Renal cortex interstitium (tissue), 11 donors: ENCODE measurements around the gene CAV1. TPM values are rescaled to one million over a fixed set of nuclear protein-coding genes. Genes with fewer than 3 reads are reported as not detected.

Source experiments
- DNase-seq, 11 donors: peaks; one replicate each; pipeline ENCODE4 v3.0.0-alpha.2; 2013; ENCODE audit warnings: low read depth in 9 of 11, low spot score in 4 of 11; ENCODE audit errors: extremely low read depth in 1 of 11
- polyA plus RNA-seq, 3 donors: library from polyadenylated mRNA; unstranded; fragments of 120-200 nt; gene quantifications; one replicate each; pipeline ENCODE4 v1.2.1, GENCODE V29; 2013; ENCODE audit not compliant: insufficient read length in 3 of 3

CAV1 gene
- polyA plus RNA-seq, 3 donors, result 22.9 to 30.6 (median 24.1) TPM

DNA sequence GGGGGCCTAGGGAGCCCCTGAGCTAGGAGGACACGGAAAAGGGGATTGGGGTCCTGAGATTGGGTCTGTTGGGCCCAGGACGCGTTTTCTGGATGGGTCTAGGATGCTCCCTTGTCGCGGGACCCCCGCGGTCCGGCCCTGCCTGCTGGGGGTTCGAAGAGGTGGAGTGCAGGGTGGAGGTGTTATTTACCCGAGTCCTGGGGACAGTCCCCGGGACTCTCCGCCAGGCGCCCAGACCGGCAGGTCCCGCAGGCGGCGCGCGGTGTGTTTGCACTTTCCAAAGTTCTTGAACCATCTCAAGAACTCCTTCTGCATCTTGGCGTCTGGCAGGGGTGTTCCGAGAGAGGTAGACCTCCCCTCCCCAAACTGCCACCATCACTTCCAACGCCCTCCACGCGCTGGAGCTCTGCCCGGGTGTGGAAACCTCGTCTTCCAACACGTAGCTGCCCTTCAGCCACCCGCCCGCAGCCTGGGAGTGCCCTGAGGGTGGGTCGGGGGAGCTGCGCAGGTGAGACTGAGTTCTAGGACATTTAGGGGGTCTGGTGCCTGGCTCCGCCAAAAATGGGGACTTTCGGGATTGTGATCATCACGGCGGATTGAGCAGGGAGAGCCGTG is 569 bp downstream of the CAV1 start:
- DNase-seq, result no peak

DNA sequence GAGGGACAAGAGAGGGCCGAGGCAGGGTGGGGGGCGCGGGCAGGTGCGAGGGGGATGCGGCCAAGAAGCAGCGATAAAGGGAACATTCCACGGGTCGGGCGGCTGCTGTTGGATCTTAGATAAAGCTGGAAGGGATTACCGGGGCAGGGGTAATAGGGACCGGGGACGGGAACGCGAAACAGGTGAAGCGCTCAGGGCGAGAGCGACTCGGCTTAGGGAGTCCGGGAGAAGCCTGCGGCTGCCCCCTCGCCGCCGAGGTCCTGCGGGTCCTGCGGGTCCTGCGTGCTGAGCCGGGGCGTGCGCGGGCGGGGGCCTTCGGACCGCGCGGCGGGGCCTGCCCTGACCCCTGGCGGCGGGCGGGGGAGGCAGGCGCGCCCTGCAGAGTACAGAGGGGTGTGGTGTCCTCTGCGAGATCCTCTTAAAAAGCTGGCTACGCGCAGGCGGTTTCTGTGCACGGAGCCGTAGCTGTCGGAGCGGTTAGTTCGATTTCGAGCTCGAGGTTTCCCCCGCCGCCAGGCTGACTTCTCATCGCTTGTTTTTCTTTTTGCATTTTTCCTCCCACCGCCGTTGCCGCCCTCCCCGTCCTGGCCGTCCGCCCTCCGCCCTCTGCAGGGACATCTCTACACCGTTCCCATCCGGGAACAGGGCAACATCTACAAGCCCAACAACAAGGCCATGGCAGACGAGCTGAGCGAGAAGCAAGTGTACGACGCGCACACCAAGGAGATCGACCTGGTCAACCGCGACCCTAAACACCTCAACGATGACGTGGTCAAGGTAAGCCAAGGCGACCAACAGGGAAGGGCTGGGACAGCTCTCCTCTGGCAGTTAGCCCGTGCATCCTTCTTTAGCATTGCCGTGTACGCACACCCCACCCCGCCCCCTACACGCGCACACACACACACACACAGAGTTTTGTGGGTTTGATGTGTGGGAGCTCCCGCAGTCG is 1.4 kb downstream of the CAV1 start:
- peak in 3 of 11 donors; percentile 21 to 40 (median 27) for DNase-seq

DNA sequence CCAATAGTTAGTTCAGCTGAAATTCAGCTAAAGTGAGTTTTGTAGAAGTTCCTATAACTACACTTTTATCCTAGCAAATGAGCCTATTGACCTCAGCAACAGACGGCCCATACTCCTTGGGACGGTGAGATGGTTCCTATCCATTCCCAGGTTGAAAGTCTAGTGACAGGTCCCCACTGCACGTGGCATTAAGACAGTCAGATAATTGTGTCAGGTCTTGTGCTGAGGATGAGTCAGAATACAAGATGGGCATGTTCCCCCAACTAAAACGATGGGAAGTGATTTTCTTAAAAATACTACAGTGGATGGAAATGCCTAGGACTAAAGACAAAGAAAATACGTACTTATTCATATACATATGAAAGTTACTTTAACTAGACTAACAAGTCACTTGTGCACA is 2.1 kb downstream of the CAV1 start:
- no peak for DNase-seq

DNA sequence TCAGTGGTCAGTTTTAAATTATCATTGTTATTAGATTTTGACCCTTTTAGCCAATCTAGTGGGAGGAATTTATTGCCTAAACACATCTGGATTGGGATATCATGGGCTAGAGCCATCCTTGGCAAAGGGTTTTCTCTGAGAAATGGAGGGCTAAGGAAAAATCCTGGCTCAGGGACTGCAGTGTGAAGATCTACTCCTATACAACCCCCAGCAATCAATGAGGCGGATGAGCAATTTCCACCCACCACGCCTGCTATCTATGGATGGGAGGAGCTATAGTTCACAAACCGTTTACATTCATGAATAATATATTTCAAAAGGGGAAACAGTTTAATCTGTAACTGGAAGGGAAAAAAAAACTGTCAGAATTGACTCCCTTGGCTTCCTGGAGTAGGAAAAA is 2.7 kb downstream of the CAV1 start:
- no peak for DNase-seq

DNA sequence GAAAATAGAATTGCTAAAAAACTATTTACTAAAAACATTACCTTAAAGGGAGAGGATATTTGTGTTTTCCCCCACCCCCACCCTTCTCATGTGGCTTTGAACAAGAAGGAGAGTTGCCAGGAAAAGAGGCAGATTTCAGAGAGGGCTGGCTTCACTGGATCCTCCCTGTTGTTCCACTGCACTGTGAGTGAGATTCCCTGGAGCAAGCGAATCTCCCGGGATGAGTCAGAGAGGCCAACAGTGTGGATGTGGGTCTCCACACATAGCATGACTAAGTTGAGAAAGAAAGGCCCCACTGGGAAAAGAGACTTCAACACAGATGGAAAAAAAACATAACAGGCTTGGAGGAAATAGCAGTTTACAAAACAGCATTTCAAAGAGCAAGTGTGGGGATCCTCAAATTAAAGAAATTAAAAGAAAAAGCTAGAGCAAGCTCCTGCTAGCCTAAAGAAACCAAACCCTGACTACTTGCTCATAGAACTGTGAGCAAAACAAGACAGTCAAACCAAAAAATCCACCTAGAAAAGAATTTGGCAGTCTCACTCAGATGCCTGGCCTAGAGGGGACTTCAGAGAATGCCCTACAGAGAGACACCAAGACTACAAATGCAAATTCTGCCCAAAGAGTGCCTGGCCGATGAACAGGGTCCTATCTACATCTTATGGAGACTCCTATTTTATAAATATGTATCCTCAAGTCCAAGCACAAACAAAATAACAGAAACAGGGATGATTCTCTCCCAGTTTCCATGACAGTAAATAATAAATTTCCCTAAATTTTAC is 3.4 kb downstream of the CAV1 start:
- no peak for DNase-seq

DNA sequence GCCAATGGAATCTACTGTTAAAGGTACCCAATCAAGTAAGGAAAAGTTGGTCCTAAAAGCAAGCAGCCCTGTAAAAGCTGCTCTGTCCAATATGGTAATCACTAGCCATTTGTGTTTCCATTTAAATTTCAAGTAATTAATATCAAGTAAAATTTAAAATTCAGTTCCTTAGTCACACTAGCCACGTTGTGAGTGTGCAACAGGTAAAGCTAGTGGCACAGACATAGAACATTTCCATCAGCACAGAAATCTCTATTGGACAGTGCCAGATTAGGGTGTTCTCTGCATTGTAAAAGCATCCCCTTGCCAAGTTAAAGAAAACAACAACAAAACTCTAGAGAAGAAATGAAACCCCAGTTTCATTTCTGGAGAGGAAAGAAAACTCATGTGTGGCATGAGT is 4.4 kb downstream of the CAV1 start:
- no peak for DNase-seq

DNA sequence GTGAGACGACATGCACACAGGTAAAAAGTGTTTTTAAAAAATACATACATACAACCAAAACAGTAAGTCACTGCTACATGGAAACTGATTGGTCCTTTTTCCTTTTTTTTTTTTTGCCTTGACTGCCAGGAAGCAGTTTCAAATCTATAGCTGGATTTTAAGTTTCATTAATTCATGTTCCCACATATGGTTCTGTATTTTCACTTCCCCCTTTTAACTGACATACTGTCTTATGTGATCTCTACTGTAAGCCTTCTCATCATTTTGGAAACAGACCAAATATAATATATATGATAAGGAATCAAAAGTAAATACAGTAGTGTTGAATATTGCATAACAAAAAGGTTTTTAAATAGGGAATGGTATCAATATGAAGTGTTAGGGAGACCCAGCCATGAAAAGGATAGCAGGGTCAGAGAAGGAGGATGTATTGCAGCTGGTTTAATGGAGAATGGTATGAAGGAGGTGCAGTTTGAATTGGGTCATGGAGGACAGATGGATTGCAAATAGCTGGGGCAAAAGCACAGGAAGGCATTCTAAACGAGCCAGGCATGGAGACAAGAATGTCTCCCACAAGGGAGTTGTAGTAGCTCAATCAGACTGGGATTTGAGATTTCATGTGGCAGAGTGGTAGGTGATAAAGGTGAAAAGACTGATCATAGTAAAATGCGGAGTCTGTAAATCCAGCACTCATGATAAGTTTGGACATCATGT is 5.4 kb downstream of the CAV1 start:
- no peak for DNase-seq

DNA sequence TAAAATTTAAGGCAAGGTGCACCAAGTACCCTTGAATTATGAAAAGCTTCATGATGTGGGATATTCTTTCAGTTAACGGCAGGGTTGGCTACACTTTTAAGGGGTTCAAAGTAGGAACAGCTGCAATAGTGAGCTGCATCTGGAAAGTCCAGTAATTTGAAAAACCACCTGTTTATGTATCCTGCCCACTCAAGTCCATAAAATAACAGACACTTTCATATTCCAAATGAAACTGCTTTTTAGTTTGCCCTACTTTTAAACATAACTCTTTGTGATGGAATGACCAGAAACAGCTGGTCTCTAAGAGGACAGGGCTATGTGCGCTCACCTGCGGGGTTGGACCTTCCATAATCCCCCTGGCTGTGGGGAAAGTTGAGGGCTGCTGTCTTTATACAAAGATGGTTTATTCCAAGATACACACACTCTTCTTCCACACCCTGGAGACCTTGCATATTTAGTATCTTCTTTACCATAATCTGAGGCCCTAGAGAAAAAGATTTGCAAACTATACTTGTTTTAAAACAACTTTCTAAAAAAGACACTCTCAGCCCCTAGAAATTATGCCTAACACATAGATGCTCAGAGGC is 7.4 kb downstream of the CAV1 start:
- no peak for DNase-seq

DNA sequence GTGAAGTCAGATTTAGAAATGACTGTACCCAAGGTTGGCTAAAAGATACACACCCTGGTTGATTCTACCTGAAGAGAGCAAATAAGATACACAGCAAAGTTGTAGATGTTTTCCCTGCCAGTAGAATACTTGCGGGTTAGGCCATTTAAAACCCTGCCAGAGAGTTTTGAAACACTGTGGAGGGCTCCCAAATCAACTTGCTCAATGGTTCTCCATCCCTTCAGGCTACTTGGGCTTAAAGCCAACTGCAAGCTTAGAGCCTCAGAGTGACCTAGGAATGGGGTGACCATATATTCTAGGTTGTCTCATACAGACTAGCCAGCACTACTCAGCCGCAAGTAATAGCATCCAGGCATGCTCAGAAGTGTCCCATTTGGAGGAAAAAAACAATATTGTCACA is 10.0 kb downstream of the CAV1 start:
- DNase-seq, result no peak

DNA sequence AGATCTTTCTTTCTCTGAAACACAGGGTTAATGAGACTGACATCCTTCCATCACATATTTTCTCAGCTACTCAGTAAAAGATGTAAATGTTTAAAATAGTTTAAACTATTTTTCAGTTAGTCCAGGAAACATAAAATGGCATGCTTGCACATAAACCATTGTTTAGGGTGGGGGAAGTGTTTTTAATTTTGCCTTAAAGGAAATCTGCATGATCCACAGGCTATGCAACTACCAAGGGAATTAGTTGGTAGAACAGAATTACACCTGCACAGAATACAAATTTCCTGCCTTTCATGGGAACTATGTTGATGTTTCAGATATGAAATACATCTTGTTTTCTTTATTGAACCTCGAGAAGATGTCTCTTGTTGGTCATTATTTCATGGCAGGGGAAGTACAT is 10.6 kb downstream of the CAV1 start:
- no peak for DNase-seq

DNA sequence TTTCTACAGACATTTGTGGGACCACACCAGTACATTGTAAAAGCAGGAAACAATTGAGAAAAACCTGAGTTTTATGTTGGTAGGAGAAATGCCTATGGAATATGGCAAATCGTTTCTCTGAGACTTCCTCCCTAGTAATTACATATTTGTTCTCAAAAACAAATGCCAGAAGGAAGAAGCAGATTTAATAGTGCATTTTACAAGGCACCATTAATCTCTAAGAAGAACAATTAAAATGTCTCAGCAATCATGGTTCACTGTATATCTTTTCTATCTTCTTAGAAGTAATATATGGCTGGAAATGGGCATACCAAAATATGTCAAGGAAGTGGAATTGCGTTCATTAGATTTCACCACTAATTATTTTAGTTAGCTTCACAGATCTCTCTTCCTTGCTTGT is 13.3 kb downstream of the CAV1 start:
- DNase-seq, result no peak

DNA sequence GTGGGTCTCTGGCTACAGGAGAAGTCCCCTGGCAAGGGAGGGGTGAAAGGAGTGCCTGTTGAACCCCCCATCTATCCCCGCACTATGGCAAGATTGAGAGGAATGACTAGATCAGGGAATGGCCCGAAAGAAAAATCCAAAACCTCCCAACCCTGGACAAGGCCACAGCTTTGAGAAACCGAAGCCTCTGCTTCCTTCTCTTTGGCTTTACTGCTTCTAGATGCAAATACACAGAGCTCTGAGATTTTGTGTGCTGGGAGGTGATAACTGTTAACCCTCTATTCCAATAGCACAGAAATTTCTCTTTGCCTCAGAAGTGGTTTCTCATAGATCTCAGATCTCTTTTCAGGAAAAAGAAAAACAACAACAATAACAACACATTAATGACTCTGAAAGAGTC is 15.0 kb downstream of the CAV1 start:
- DNase-seq, result no peak

DNA sequence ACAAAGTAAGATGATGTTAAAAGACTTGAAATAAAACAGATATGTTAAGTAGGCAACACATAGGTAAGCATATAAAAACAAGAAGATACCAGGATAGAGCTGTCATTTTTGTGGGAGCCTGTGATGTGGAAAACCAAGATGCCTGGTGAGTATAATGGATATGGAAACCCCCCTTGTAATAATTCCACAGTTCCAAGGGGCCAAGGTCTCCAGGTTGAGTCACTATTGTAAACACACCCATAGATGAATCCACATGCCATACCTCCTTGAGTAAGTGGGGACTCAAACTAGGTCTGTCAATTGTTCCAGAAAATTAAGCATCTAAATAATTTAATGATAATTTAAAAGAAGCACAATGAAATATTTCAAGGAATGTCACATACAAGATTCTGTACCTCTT is 15.9 kb downstream of the CAV1 start:
- no peak for DNase-seq

DNA sequence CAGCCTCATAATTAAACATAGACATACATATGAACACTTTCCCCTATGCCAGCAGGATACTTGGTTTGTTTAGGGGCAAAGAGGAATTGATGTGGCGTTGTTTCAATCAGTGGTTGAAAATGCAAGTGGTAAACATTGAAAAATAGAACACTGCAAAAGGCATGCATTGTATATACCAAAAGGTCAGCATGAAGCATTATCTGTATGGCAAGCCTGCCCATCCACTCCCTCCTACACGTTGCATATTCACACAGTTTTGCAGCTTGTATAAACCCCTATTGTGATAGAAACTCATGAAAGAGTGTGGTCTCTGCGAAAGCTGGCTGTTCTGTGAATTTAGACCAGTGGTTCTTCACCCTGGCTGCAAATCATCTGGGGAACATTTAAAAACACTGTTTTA is 17.1 kb downstream of the CAV1 start:
- no peak for DNase-seq

DNA sequence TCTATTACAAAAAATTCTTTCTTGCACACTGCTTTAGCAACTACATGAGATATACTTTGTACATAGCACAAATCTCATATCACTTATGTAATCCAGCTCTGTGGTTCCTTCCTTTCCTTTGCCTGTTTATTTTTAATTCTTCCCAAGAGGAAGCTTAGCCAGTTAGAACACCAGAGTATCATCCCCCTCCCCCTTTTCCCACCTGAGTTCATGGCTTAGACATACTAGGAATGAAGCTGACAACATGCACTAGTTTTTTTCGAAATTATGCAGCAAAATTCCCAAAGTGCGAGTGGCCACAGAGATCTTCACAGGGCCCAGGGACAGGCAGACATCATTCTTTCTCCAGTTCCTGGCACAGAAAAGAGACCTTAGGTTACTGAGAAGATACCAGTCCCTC is 17.8 kb downstream of the CAV1 start:
- no peak for DNase-seq

DNA sequence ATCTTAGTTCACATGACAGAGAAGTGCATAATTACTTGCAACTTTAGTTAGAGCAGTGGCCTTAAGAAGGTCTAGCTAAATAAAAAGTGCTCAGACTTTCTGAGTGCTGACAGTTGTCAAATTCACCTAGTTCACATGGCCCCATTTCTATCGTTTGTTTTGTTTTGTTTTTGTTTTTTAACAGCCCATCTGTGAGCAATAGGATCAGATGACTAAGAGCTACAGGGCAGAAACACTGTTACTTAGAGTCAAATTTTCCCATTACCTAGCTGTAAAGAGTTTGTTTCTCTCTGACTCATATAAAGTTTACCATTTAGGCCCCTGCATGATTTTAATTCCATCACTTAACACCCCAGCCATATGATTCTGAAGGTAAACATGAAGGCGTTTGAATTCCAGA is 18.8 kb downstream of the CAV1 start:
- DNase-seq, result no peak

DNA sequence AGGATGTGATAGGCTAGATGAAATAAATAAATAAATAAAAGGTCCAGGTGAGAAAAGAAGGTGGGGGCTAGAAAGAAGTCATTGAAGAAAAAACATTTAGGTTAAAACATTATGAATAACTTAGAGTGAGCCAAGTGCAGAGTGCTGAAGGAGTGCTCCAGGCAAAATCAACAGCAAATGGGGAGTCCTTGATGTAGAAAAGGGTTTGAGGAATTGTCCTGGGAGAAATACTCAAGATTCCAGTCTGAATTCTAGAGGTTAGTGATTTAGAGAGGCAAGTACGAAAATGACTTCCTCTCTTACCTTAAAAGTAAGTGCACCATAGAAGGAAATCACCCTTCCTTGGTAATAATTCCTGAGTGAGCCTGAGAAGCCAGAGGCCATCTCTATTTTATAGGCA is 19.7 kb downstream of the CAV1 start:
- no peak for DNase-seq

DNA sequence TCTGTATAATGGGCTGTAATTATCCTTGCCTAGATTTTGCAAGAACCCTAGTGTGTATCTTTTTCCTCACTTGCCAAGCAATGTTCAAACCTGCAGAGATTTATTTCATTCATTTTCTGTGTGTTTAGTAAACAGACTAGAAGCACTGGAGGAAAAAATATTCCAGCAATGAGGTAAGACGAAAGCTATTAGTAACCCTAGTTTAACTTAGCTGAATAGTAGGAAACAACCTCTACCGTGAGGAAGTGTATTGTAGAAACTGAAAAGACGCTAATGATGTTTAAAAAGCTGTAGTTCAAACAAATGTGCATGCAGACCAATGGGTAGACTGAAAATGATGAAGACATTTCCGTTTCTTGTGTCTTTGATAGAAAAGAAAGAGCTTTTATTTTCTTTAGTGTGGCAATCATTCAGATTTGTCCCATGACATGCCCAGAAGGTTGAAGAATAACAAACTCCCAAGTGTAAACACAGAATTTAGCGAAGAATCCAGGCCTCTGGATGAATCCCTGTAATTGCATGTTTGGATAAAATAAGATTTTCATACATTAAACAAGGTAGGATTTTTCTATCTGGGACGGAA is 20.7 kb downstream of the CAV1 start:
- no peak for DNase-seq

DNA sequence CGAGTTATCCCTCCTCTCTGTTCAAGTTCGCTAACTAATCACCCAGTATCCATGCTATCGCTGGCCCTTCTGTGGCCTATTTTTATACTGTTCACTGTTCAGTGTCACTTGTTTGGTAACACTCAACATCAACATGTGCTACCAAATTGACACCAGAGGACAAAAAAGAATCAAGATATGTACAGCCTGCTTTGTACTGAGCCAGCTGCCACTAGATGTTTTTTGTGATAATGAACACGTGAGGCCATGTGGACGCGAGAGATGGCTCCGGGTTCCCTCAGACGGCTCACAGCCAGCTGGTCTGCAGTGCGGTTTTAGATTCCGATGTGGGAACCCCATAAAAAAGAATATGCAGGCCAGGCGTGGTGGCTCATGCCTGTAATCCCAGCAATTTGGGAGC is 21.2 kb downstream of the CAV1 start:
- DNase-seq, result no peak
